H1 (cell line): ENCODE measurements around the gene C2CD4B. TPM values are rescaled to one million over a fixed set of nuclear protein-coding genes. Genes with fewer than 3 reads are reported as not detected.
A peak's percentile ranks its signal among the peaks of the same experiment; 100 is the strongest.

Experiments used
- ASH2L ChIP-seq: fragments of 200-600, 300-600 bp; sonication (generic); IDR thresholded peaks from one replicate; pipeline ENCODE4 v1.7.1; 2017; ENCODE audit warnings: low read length
- CBX8 ChIP-seq: fragments of 300-800, 300-1000 bp; sonication (generic); IDR thresholded peaks from 2 replicates; pipeline ENCODE4 v1.7.1; 2016; ENCODE audit warnings: low read depth, low read length, borderline replicate concordance
- CHD1 ChIP-seq: IDR thresholded peaks from 2 replicates; pipeline ENCODE4 v1.6.1; 2012; ENCODE audit warnings: low read depth, low read length, improper control_type of control experiment
- CHD7 ChIP-seq: fragments of 300-600 bp; sonication (generic); IDR thresholded peaks from 2 replicates; pipeline ENCODE4 v1.7.1; 2012; ENCODE audit warnings: low read length, moderate library complexity, mild to moderate bottlenecking, inconsistent platforms; ENCODE audit not compliant: insufficient replicate concordance
- CREB1 ChIP-seq: IDR thresholded peaks from 2 replicates; pipeline ENCODE4 v1.6.1; 2012; ENCODE audit warnings: inconsistent platforms
- EZH2 ChIP-seq: fragments of 200-600 bp; sonication (generic); IDR thresholded peaks from 2 replicates; pipeline ENCODE4 v1.7.1; 2012; ENCODE audit warnings: low read depth, mild to moderate bottlenecking, moderate library complexity, low read length, inconsistent platforms; ENCODE audit not compliant: severe bottlenecking
- GABPA ChIP-seq: IDR thresholded peaks from 2 replicates; pipeline ENCODE4 v1.6.1; 2011; ENCODE audit warnings: mild to moderate bottlenecking, low read length, moderate library complexity, borderline replicate concordance; ENCODE audit not compliant: insufficient read depth
- NANOG ChIP-seq: IDR thresholded peaks from 2 replicates; pipeline ENCODE4 v1.6.1; 2011; ENCODE audit warnings: low read length, low read depth, mild to moderate bottlenecking, inconsistent platforms; ENCODE audit not compliant: insufficient read depth, poor library complexity, severe bottlenecking
- RAD21 ChIP-seq, 2 experiments: IDR thresholded peaks in 1 of 2; conservative IDR thresholded peaks in 1 of 2; 2 replicates each; pipeline ENCODE4 v1.6.1; 2011; ENCODE audit warnings: low read depth in 2 of 2, low read length in 2 of 2, improper control_type of control experiment in 1 of 2, inconsistent platforms in 1 of 2, mild to moderate bottlenecking in 1 of 2, moderate library complexity in 1 of 2
- RNF2 ChIP-seq: fragments of 200-900, 300-1000 bp; sonication (generic); IDR thresholded peaks from 2 replicates; pipeline ENCODE4 v1.7.1; 2016; ENCODE audit warnings: borderline replicate concordance, low read depth, mild to moderate bottlenecking, antibody characterized with exemption, low read length; ENCODE audit not compliant: poor library complexity, severe bottlenecking; ENCODE audit errors: missing control alignments
- YY1 ChIP-seq: IDR thresholded peaks from 2 replicates; pipeline ENCODE4 v1.6.1; 2011; ENCODE audit warnings: low read depth, mild to moderate bottlenecking, low read length
- polyA plus RNA-seq, 7 experiments: library from polyadenylated mRNA; depleted of rRNA in 3 of 7; stranded (reverse) in 5 of 7; unstranded in 2 of 7; fragments of >200 nt in 5 of 7; fragments of 200-250 nt in 2 of 7; gene quantifications; 1 replicate in 5 of 7; 2 replicates in 1 of 7; 4 replicates in 1 of 7; pipeline versions ENCODE4 v1.2.1 to v1.2.3, GENCODE V29; 2011 to 2013; ENCODE audit warnings: missing spikeins in 2 of 7, mixed read lengths in 2 of 7
- total RNA-seq: library from RNA; stranded (reverse); fragmentation: NEBNext Ultra II Directional; extraction: Animal tissue kit (Norgen Biotek cat#: 25700); gene quantifications from 2 replicates; pipeline ENCODE4 v1.2.1, GENCODE V29; 2021

Gene C2CD4B
- total and polyA plus RNA-seq, 2 of the 8 experiments (the other 6 are each of a cell fraction or from before 2014, with no cell fraction given) = 0.12 to 0.73 TPM

- TF ChIP-seq CHD7 (no peak), CHD1 (no peak), ASH2L (no peak), RAD21 (IDR thresholded peaks at IDR 0.05 in 1 of 2, conservative IDR thresholded peaks at IDR 0.05 in 1 of 2; ENCODE audit: low read depth in 2 of 2, low read length in 2 of 2) (no peak), NANOG (no peak), RNF2 (no peak), CREB1 (no peak), EZH2 (peak; percentile 39), YY1 (no peak), CBX8 (no peak), GABPA (peak; percentile 62; the same call in 1 of the 2 replicates)
These were observed 1.1 kb downstream of the C2CD4B start (continued) for GRCh38 chr15:62164014-62164395.
